SK-N-SH treated with all-trans-retinoic acid at 6 μM for 48 hours (cell line): ENCODE results near the gene GREB1L.

Experiments
- ARNTL ChIP-seq: fragments of 450-650 bp; formaldehyde crosslinking; IDR thresholded peaks from 2 replicates; pipeline ENCODE4 v1.5.0; 2020; ENCODE audit warnings: low read depth, mild to moderate bottlenecking, moderate library complexity, borderline replicate concordance
- ISL1 ChIP-seq: fragments of 250-450 bp; sonication (Bioruptor Pico); IDR thresholded peaks from 2 replicates; pipeline ENCODE4 v2.1.2; 2022; ENCODE audit warnings: mild to moderate bottlenecking, moderate library complexity
- PPARA ChIP-seq: fragments of 250-450 bp; sonication (Bioruptor Pico); IDR thresholded peaks from 2 replicates; pipeline ENCODE4 v1.5.0; 2020; ENCODE audit warnings: mild to moderate bottlenecking, borderline replicate concordance

- no peak for TF ChIP-seq ARNTL (CRISPR knock-in tag)
- no peak for TF ChIP-seq PPARA
- no peak for TF ChIP-seq ISL1
These were observed 212.7 kb downstream of the GREB1L start for GRCh38 chr18:21454725-21455124.
